Aorta (tissue), 5 donors: ENCODE measurements around the gene EGFR. TPM values are rescaled to one million over a fixed set of nuclear protein-coding genes. Genes with fewer than 3 reads are reported as not detected.

Experiments
- ATAC-seq: fragments of 200-7000 bp; cut with Tn5 transposase; one replicate; pipeline ENCODE4 v1.9.1; 2022; ENCODE audit warnings: moderate library complexity; ENCODE audit not compliant: low FRiP score
- DNase-seq, 2 donors: peaks; one replicate each; pipeline ENCODE4 v3.0.0-alpha.2; 2020
- H3K27ac ChIP-seq, 2 donors: one replicate each; pipeline ENCODE4 v1.5.1; 2013; ENCODE audit warnings: low read length in 2 of 2, mild to moderate bottlenecking in 2 of 2, moderate library complexity in 2 of 2, control low read depth in 1 of 2, inconsistent platforms in 1 of 2, low read depth in 1 of 2
- H3K27me3 ChIP-seq, 2 donors: one replicate each; pipeline ENCODE4 v1.6.1; 2013; ENCODE audit warnings: control low read depth in 1 of 2, low read length in 1 of 2, mild to moderate bottlenecking in 1 of 2, moderate library complexity in 1 of 2; ENCODE audit not compliant: insufficient read depth in 2 of 2, control insufficient read depth in 1 of 2
- H3K36me3 ChIP-seq, 2 donors: one replicate each; pipeline ENCODE4 v1.6.1; 2013; ENCODE audit warnings: control low read depth in 1 of 2, low read length in 1 of 2, mild to moderate bottlenecking in 1 of 2; ENCODE audit not compliant: insufficient read depth in 2 of 2, control insufficient read depth in 1 of 2
- H3K4me1 ChIP-seq, 2 donors: one replicate each; pipeline ENCODE4 v1.6.1; 2013; ENCODE audit warnings: low read length in 2 of 2, control low read depth in 1 of 2, mild to moderate bottlenecking in 1 of 2, moderate library complexity in 1 of 2; ENCODE audit not compliant: insufficient read depth in 2 of 2, control insufficient read depth in 1 of 2
- H3K4me3 ChIP-seq, 2 donors: one replicate each; pipeline ENCODE4 v1.5.1; 2013; ENCODE audit warnings: low read length in 2 of 2, control low read depth in 1 of 2, mild to moderate bottlenecking in 1 of 2
- H3K9me3 ChIP-seq: one replicate; pipeline ENCODE4 v1.6.1; 2013; ENCODE audit warnings: mild to moderate bottlenecking, low read length; ENCODE audit not compliant: control insufficient read depth
- WGBS, 2 donors: extraction: QIAGEN DNeasy Blood & Tissue Kit; methylation state at CpG; one replicate each; pipeline ENCODE4 v1.1.7; 2013; 5-methylcytosine and 5-hydroxymethylcytosine counted together
- intact Hi-C, 2 donors: fragments of 100-400 bp; cut with DNase I; formaldehyde crosslinking; loops; one replicate each; pipeline versions ENCODE4 v1.14.2 to v1.15.0; 2022
- polyA plus RNA-seq, 2 donors: library from polyadenylated mRNA; stranded (reverse); fragments of 200-250 nt; gene quantifications; one replicate each; pipeline ENCODE4 v1.2.3, GENCODE V29; 2013
- total RNA-seq, 2 donors: library from RNA; stranded (reverse); fragmentation: NEBNext Ultra II Directional; extraction: Animal tissue kit (Norgen Biotek cat#: 25700); gene quantifications; one replicate each; pipeline ENCODE4 v1.2.1, GENCODE V29; 2021
- donor health status: healthy with polysubstance abuse.
- donor health status: Bipolar disorder and iron deficiency.
- donor health status: DM: no; HTN: no; CAD: no.
- donor health status: DM: no; HTN: no; CAD: no.
- donor health status: DM: yes; HTN: yes; CAD: no.

The EGFR gene
- total and polyA plus RNA-seq, 4 donors, result 3.0 to 72.4 (median 40.9) TPM

- intact Hi-C loops, result loop anchor here in 1 of 2 donors (10.0 kb wide), 1 partner anchor 46 kb away; no protein-coding TSS in a partner anchor
- peaks cover 8 to 9% of the 10 kb centered on the region in 2 donors for H3K36me3 ChIP-seq
- no peaks in the 10 kb centered on the region for H3K9me3 ChIP-seq
- no peak overlapping the region for H3K27ac ChIP-seq
- no peaks in the 10 kb centered on the region for H3K27me3 ChIP-seq
- WGBS, 2 donors, result 78 to 80% methylated on average over 8 of the region's 8 CpGs
- no peak for ATAC-seq
- peaks cover 0 to 5% of the 10 kb centered on the region in 2 donors for H3K4me1 ChIP-seq
- DNase-seq, result no peak
- H3K4me3 ChIP-seq, result no peak overlapping the region
Observed at GRCh38 chr7:55198634-55199392, 180.0 kb downstream of the EGFR start.

GRCh38 chr7:55199418-55199817 is 180.6 kb downstream of the EGFR start:
- Histone ChIP-seq H3K4me1 (peaks cover 0 to 5% of the 10 kb centered on the region in 2 donors), H3K9me3 (no peaks in the 10 kb centered on the region), H3K4me3 (no peak overlapping the region), H3K27me3 (no peaks in the 10 kb centered on the region), H3K36me3 (peaks cover 9 to 10% of the 10 kb centered on the region in 2 donors), H3K27ac (no peak overlapping the region)
- 37 to 45% methylated on average over 1 of the region's 1 CpG for WGBS, 2 donors
- intact Hi-C loops, result loop anchor here in 1 of 2 donors (10.0 kb wide), 1 partner anchor 45 kb away; no protein-coding TSS in a partner anchor
- no peak for DNase-seq
- ATAC-seq, result no peak

- 94% methylated on average over 11 of the region's 11 CpGs for WGBS, 2 donors
Observed at GRCh38 chr7:55200441-55200840, 181.6 kb downstream of the EGFR start.

GRCh38 chr7:55202150-55202913 is 183.5 kb downstream of the EGFR start:
- Histone ChIP-seq H3K36me3 (peaks cover 18 to 19% of the 10 kb centered on the region in 2 donors), H3K27me3 (no peaks in the 10 kb centered on the region), H3K4me3 (no peak overlapping the region), H3K27ac (no peak overlapping the region), H3K4me1 (peaks cover 0 to 5% of the 10 kb centered on the region in 2 donors), H3K9me3 (no peaks in the 10 kb centered on the region)
- WGBS, 2 donors, result 80 to 82% methylated on average over 13 of the region's 13 CpGs
- intact Hi-C loops, result no loop called here
- ATAC-seq (no peak), DNase-seq (no peak)

More at GRCh38 chr7:55200441-55200840, 181.6 kb downstream of the EGFR start:
- no peak for DNase-seq
- Histone ChIP-seq H3K27me3 (no peaks in the 10 kb centered on the region), H3K27ac (no peak overlapping the region), H3K4me3 (no peak overlapping the region), H3K4me1 (peaks cover 0 to 5% of the 10 kb centered on the region in 2 donors), H3K36me3 (peaks cover 13 to 14% of the 10 kb centered on the region in 2 donors), H3K9me3 (no peaks in the 10 kb centered on the region)
- no peak for ATAC-seq
- intact Hi-C loops, result no loop called here

- Histone ChIP-seq H3K4me3 (no peak overlapping the region), H3K27me3 (no peaks in the 10 kb centered on the region), H3K27ac (no peak overlapping the region), H3K36me3 (peaks cover 19 to 20% of the 10 kb centered on the region in 2 donors), H3K4me1 (peaks cover 0 to 4% of the 10 kb centered on the region in 2 donors), H3K9me3 (no peaks in the 10 kb centered on the region)
- ATAC-seq (no peak), DNase-seq (no peak)
- WGBS, 2 donors, result 87 to 91% methylated on average over 7 of the region's 7 CpGs
- intact Hi-C loops, result no loop called here
Observed at GRCh38 chr7:55203300-55203699, 184.5 kb downstream of the EGFR start.

- Histone ChIP-seq H3K27ac (no peak overlapping the region), H3K4me1 (no peaks in the 10 kb centered on the region), H3K9me3 (no peaks in the 10 kb centered on the region), H3K27me3 (no peaks in the 10 kb centered on the region), H3K4me3 (no peak overlapping the region), H3K36me3 (peaks cover 19 to 25% of the 10 kb centered on the region in 2 donors)
- no peak for ATAC-seq
- intact Hi-C loops, result no loop called here
- WGBS, 2 donors, result 84 to 85% methylated on average over 16 of the region's 16 CpGs
- DNase-seq, result no peak
Observed at GRCh38 chr7:55205124-55205955, 186.5 kb downstream of the EGFR start.

GRCh38 chr7:55206235-55207029 is 187.6 kb downstream of the EGFR start:
- no peak overlapping the region for H3K4me3 ChIP-seq
- ATAC-seq (no peak), DNase-seq (no peak)
- H3K27ac ChIP-seq, result no peak overlapping the region
- 91 to 92% methylated on average over 9 of the region's 9 CpGs for whole genome bisulfite sequencing, 2 donors
- no peaks in the 10 kb centered on the region for H3K27me3 ChIP-seq
- H3K9me3 ChIP-seq, result no peaks in the 10 kb centered on the region
- no peaks in the 10 kb centered on the region for H3K4me1 ChIP-seq
- intact Hi-C loops, result no loop called here
- peaks cover 19 to 24% of the 10 kb centered on the region in 2 donors for H3K36me3 ChIP-seq
